HT1080 (cell line): ENCODE results near the gene GAB2. TPM values are rescaled to one million over a fixed set of nuclear protein-coding genes. Genes with fewer than 3 reads are reported as not detected.

Experiments used
- DNase-seq: peaks from one replicate; pipeline ENCODE4 v3.0.0-alpha.2; 2015; ENCODE audit warnings: low read depth
- total RNA-seq: library from RNA; depleted of rRNA; stranded (reverse); fragments of >200 nt; shearing (Covaris generic); gene quantifications from 2 replicates; pipeline ENCODE4 v1.2.3, GENCODE V29; 2014

The GAB2 gene
- total RNA-seq, 1 experiment from 2014 or later, result 1.9 TPM

GRCh38 chr11:78428773-78429172, 11.2 kb upstream of the GAB2 start:
- no peak for DNase-seq

- DNase-seq, result no peak
Observed at GRCh38 chr11:78428266-78428636, 10.6 kb upstream of the GAB2 start.

- DNase-seq, result no peak
Observed at GRCh38 chr11:78427615-78428265, 10.1 kb upstream of the GAB2 start.

GRCh38 chr11:78426845-78427244, 9.2 kb upstream of the GAB2 start:
- DNase-seq, result no peak

- no peak for DNase-seq
Observed at GRCh38 chr11:78425399-78426070, 7.9 kb upstream of the GAB2 start.

GRCh38 chr11:78424334-78425270, 7.0 kb upstream of the GAB2 start:
- DNase-seq, result no peak

GRCh38 chr11:78423241-78423640, 5.6 kb upstream of the GAB2 start:
- no peak for DNase-seq

GRCh38 chr11:78420796-78421209, 3.2 kb upstream of the GAB2 start:
- no peak for DNase-seq

- peak; percentile 60 for DNase-seq
Observed at GRCh38 chr11:78420255-78420764, 2.7 kb upstream of the GAB2 start.

GRCh38 chr11:78419327-78419726, 1.7 kb upstream of the GAB2 start:
- peak; percentile 60 for DNase-seq

GRCh38 chr11:78418584-78419211, 1.1 kb upstream of the GAB2 start:
- no peak for DNase-seq

GRCh38 chr11:78417888-78418583, 416 bp upstream of the GAB2 start:
- peak; percentile 67 for DNase-seq

GRCh38 chr11:78416285-78417174, 1.1 kb downstream of the GAB2 start:
- DNase-seq, result peak; percentile 82

- DNase-seq, result no peak
Observed at GRCh38 chr11:78415338-78415737, 2.3 kb downstream of the GAB2 start.

- no peak for DNase-seq
Observed at GRCh38 chr11:78414321-78415051, 3.1 kb downstream of the GAB2 start.

GRCh38 chr11:78408619-78409018, 9.0 kb downstream of the GAB2 start:
- DNase-seq, result no peak

- no peak for DNase-seq
Observed at GRCh38 chr11:78406568-78407196, 10.9 kb downstream of the GAB2 start.

- DNase-seq, result no peak
Observed at GRCh38 chr11:78405805-78406204, 11.8 kb downstream of the GAB2 start.

- DNase-seq, result no peak
Observed at GRCh38 chr11:78403781-78404180, 13.8 kb downstream of the GAB2 start.
